ENCODE measurements around the gene LPIN1. TPM values are rescaled to one million over a fixed set of nuclear protein-coding genes. Genes with fewer than 3 reads are reported as not detected.

The LPIN1 gene
- total RNA-seq, 1 experiment from 2014 or later: 4.4 TPM

GRCh38 chr2:11764920-11765319 is 18.5 kb downstream of the LPIN1 start:
- TF ChIP-seq, protein P1, sequence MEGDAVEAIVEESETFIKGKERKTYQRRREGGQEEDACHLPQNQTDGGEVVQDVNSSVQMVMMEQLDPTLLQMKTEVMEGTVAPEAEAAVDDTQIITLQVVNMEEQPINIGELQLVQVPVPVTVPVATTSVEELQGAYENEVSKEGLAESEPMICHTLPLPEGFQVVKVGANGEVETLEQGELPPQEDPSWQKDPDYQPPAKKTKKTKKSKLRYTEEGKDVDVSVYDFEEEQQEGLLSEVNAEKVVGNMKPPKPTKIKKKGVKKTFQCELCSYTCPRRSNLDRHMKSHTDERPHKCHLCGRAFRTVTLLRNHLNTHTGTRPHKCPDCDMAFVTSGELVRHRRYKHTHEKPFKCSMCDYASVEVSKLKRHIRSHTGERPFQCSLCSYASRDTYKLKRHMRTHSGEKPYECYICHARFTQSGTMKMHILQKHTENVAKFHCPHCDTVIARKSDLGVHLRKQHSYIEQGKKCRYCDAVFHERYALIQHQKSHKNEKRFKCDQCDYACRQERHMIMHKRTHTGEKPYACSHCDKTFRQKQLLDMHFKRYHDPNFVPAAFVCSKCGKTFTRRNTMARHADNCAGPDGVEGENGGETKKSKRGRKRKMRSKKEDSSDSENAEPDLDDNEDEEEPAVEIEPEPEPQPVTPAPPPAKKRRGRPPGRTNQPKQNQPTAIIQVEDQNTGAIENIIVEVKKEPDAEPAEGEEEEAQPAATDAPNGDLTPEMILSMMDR (conservative IDR thresholded peaks at IDR 0.05): no peak
- Histone ChIP-seq H2BK20ac (ENCODE audit: low read depth, low read length, poor library complexity, severe bottlenecking) (no peak overlapping the region), H3K9me3 (ENCODE audit: control insufficient read depth, low read depth, low read length) (no peaks in the 10 kb centered on the region)

More at GRCh38 chr2:11764920-11765319, 18.5 kb downstream of the LPIN1 start:
- no peaks in the 10 kb centered on the region for H3K23me2 ChIP-seq (ENCODE audit: insufficient read length, low read depth, low read length, poor library complexity, severe bottlenecking)
- no peak overlapping the region for H3K27ac Mint-ChIP-seq
- no peaks in the 10 kb centered on the region for H4K20me1 ChIP-seq (ENCODE audit: control insufficient read depth, insufficient read depth, insufficient read length)
- H4K5ac ChIP-seq (ENCODE audit: insufficient read length, low read depth, low read length): no peak overlapping the region
- no CpG with 5 or more reads among the region's 10 CpGs for WGBS (ENCODE audit: extremely low coverage, insufficient read length, low lambda C conversion rate)
- H3K36me3 Mint-ChIP-seq (ENCODE audit: insufficient read depth in 1 of 3, low read depth in 3 of 3): peaks cover 24 to 43% (median 40%) of the 10 kb centered on the region in 3 experiments
- no peak overlapping the region for H3K27ac ChIP-seq (ENCODE audit: insufficient read length, low read depth, low read length)
- H3K4me3 Mint-ChIP-seq: no peak overlapping the region
- no peak for DNase-seq
- H3K14ac ChIP-seq (ENCODE audit: insufficient read depth, low read length): no peak overlapping the region
- no peak overlapping the region for H2BK120ac ChIP-seq (ENCODE audit: low read depth, low read length, poor library complexity, severe bottlenecking)
- no peak overlapping the region for H3K23ac ChIP-seq (ENCODE audit: insufficient read length, low read depth, low read length)
- no peaks in the 10 kb centered on the region for H3K27me3 ChIP-seq (ENCODE audit: insufficient read depth, low read length)
- no peak overlapping the region for H2BK5ac ChIP-seq (ENCODE audit: insufficient read length, low read length)
- H3K4me2 ChIP-seq (ENCODE audit: insufficient read depth, insufficient read length, low read length): no peak overlapping the region
- H2AFZ ChIP-seq (ENCODE audit: low read length): no peak overlapping the region
- H3K27me3 Mint-ChIP-seq (ENCODE audit: low read depth): no peaks in the 10 kb centered on the region; the same call in 1 of the 2 replicates
- no peak overlapping the region for H3K9ac ChIP-seq (ENCODE audit: extremely low read depth, insufficient read length, low read length)
- H3K18ac ChIP-seq (ENCODE audit: insufficient read length, low read depth, low read length): no peak overlapping the region
- no peaks in the 10 kb centered on the region for H3K79me1 ChIP-seq (ENCODE audit: insufficient read depth, low read depth, low read length, poor library complexity, severe bottlenecking)
- H2BK12ac ChIP-seq (ENCODE audit: insufficient read length, low read depth, low read length): no peak overlapping the region
- H2BK15ac ChIP-seq (ENCODE audit: low read depth, low read length): no peak overlapping the region
- H3K79me2 ChIP-seq (ENCODE audit: insufficient read depth, low read length): no peaks in the 10 kb centered on the region
- no peak overlapping the region for H4K91ac ChIP-seq (ENCODE audit: insufficient read length, low read depth, low read length)
- no peak overlapping the region for H3K4ac ChIP-seq (ENCODE audit: low read depth, low read length)
- no peak overlapping the region for H3K56ac ChIP-seq (ENCODE audit: insufficient read length, low read depth, low read length)
- no peak overlapping the region for H3T11ph ChIP-seq (ENCODE audit: low read length)
- no peak overlapping the region for H2AK5ac ChIP-seq (ENCODE audit: insufficient read length, low read length)
- H3K9me3 Mint-ChIP-seq: peaks cover 2 to 9% of the 10 kb centered on the region in 2 experiments; a peak in 3 of 5 replicates
- no peak overlapping the region for H4K8ac ChIP-seq (replicated peaks; ENCODE audit: insufficient read length, low read depth, low read length)
- peaks cover 6 to 19% of the 10 kb centered on the region in 2 experiments; a peak in 3 of 4 replicates for H3K4me1 Mint-ChIP-seq
- no peaks in the 10 kb centered on the region for H3K4me1 ChIP-seq (ENCODE audit: insufficient read depth, low read length)

Measured in H9 (cell line).